ENCODE results near the gene USH2A. TPM values are rescaled to one million over a fixed set of nuclear protein-coding genes. Genes with fewer than 3 reads are reported as not detected.

The USH2A gene
- total RNA-seq, 1 experiment from 2014 or later, result not detected

GRCh38 chr1:215860833-215861232 is 562.4 kb downstream of the USH2A start:
- H3K9me2 ChIP-seq (ENCODE audit: insufficient read depth), result no peaks in the 10 kb centered on the region
- H3K27ac ChIP-seq (ENCODE audit: low read depth, low read length), result no peak overlapping the region
- H3K4me2 ChIP-seq (ENCODE audit: low read length), result no peak overlapping the region
- BruUV-seq (replicated peaks), result no TSS peak
- H3K9ac ChIP-seq (ENCODE audit: low read length), result no peak overlapping the region
- ChIA-PET RAD21 (ENCODE audit: low non-redundant PET in 1 of 2, low total read pairs in 2 of 2, uncharacterized antibody in 2 of 2, unreplicated experiment in 2 of 2) (no interaction called here), POLR2A (no interaction called here), CTCF (no interaction called here)
- no peaks in the 10 kb centered on the region for H3K79me2 ChIP-seq (ENCODE audit: insufficient read depth, low read length)
- H4K20me1 ChIP-seq (ENCODE audit: insufficient read depth), result no peaks in the 10 kb centered on the region
- H2AFZ ChIP-seq (ENCODE audit: low read depth, low read length, poor library complexity, severe bottlenecking), result no peak overlapping the region
- H3K9me3 ChIP-seq (ENCODE audit: control insufficient read depth in 1 of 2, insufficient read depth in 1 of 2, low read depth in 1 of 2, low read length in 2 of 2), result no peaks in the 10 kb centered on the region
- H3K4me3 ChIP-seq (replicated peaks in 1 of 2; ENCODE audit: low read depth in 1 of 2, low read length in 2 of 2), result no peak overlapping the region
- ATAC-seq (no peak), DNase-seq (ENCODE audit: low read depth, low spot score) (no peak)
- intact Hi-C loops (cut with micrococcal nuclease), result no loop called here
- no peaks in the 10 kb centered on the region for H3K27me3 ChIP-seq (ENCODE audit: insufficient read depth, low read length)
- TF ChIP-seq EZH2 (IDR thresholded peaks at IDR 0.05) (no peak), CBX3 (IDR thresholded peaks at IDR 0.05; ENCODE audit: low read depth) (no peak), FOSL1 (IDR thresholded peaks at IDR 0.05; ENCODE audit: low read depth) (no peak), RAD21 (IDR thresholded peaks at IDR 0.05; ENCODE audit: low read depth) (no peak)
- no peaks in the 10 kb centered on the region for H3K4me1 ChIP-seq (ENCODE audit: control insufficient read depth in 1 of 2, insufficient read depth in 2 of 2, low read length in 2 of 2)
- no peaks in the 10 kb centered on the region for H3K36me3 ChIP-seq (ENCODE audit: control insufficient read depth in 1 of 2, insufficient read depth in 2 of 2, low read length in 2 of 2)

DNA sequence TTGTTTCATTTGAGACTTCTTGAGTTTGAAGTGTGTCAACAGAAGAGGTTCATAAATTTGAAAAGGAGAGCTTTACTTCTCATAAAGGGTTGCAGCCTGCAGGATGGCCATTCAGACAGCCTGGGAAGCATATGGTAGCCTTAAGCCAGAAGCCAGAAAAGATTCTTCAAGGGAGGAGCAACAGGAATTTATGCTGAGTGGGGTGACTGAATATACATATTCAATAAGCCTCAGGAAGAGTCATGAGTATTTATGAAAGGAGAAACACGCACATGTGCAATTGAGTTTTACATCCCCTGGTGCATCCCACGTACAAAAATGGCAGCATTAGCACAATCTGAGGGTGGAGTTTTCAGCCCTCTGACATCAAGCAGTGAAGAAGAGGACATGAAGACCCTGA is 565.9 kb downstream of the USH2A start:
- Histone ChIP-seq H3K9me2 (ENCODE audit: insufficient read depth) (no peaks in the 10 kb centered on the region), H2AFZ (ENCODE audit: low read depth, low read length, poor library complexity, severe bottlenecking) (no peak overlapping the region), H3K36me3 (ENCODE audit: control insufficient read depth in 1 of 2, insufficient read depth in 2 of 2, low read length in 2 of 2) (no peaks in the 10 kb centered on the region), H4K20me1 (ENCODE audit: insufficient read depth) (no peaks in the 10 kb centered on the region), H3K9ac (ENCODE audit: low read length) (no peak overlapping the region), H3K27me3 (ENCODE audit: insufficient read depth, low read length) (no peaks in the 10 kb centered on the region), H3K79me2 (ENCODE audit: insufficient read depth, low read length) (no peaks in the 10 kb centered on the region), H3K27ac (ENCODE audit: low read depth, low read length) (no peak overlapping the region), H3K4me2 (ENCODE audit: low read length) (no peak overlapping the region), H3K4me1 (ENCODE audit: control insufficient read depth in 1 of 2, insufficient read depth in 2 of 2, low read length in 2 of 2) (no peaks in the 10 kb centered on the region), H3K4me3 (replicated peaks in 1 of 2; ENCODE audit: low read depth in 1 of 2, low read length in 2 of 2) (no peak overlapping the region), H3K9me3 (ENCODE audit: control insufficient read depth in 1 of 2, insufficient read depth in 1 of 2, low read depth in 1 of 2, low read length in 2 of 2) (no peaks in the 10 kb centered on the region)
- ATAC-seq (no peak), DNase-seq (ENCODE audit: low read depth, low spot score) (no peak)
- TF ChIP-seq ZNF274 (IDR thresholded peaks at IDR 0.05; ENCODE audit: low read depth, low read length) (no peak), REST (IDR thresholded peaks at IDR 0.05; ENCODE audit: low read depth) (no peak), EGR1 (IDR thresholded peaks at IDR 0.05; ENCODE audit: low read depth) (no peak), TCF7L2 (IDR thresholded peaks at IDR 0.05; ENCODE audit: borderline replicate concordance, extremely low read depth, insufficient read depth, insufficient read length) (no peak), EZH2phosphoT487 (IDR thresholded peaks at IDR 0.05; ENCODE audit: borderline replicate concordance) (no peak), CBX3 (IDR thresholded peaks at IDR 0.05; ENCODE audit: low read depth) (no peak), SIN3A (IDR thresholded peaks at IDR 0.05; ENCODE audit: low read depth) (no peak)
- TF ChIP-seq, protein P1, sequence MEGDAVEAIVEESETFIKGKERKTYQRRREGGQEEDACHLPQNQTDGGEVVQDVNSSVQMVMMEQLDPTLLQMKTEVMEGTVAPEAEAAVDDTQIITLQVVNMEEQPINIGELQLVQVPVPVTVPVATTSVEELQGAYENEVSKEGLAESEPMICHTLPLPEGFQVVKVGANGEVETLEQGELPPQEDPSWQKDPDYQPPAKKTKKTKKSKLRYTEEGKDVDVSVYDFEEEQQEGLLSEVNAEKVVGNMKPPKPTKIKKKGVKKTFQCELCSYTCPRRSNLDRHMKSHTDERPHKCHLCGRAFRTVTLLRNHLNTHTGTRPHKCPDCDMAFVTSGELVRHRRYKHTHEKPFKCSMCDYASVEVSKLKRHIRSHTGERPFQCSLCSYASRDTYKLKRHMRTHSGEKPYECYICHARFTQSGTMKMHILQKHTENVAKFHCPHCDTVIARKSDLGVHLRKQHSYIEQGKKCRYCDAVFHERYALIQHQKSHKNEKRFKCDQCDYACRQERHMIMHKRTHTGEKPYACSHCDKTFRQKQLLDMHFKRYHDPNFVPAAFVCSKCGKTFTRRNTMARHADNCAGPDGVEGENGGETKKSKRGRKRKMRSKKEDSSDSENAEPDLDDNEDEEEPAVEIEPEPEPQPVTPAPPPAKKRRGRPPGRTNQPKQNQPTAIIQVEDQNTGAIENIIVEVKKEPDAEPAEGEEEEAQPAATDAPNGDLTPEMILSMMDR (IDR thresholded peaks at IDR 0.05 in 2 of 3, conservative IDR thresholded peaks at IDR 0.05 in 1 of 3; ENCODE audit: borderline replicate concordance in 1 of 3, insufficient read depth in 1 of 3, low read depth in 2 of 3, low read length in 2 of 3), result no peak
- intact Hi-C loops (cut with micrococcal nuclease), result no loop called here
- BruUV-seq (replicated peaks), result no TSS peak
- ChIA-PET RAD21 (ENCODE audit: low non-redundant PET in 1 of 2, low total read pairs in 2 of 2, uncharacterized antibody in 2 of 2, unreplicated experiment in 2 of 2) (no interaction called here), POLR2A (no interaction called here), CTCF (no interaction called here)

Measured in HCT116 (cell line).